Large intestine (tissue), 3 donors: ENCODE results near the gene NT5DC3. TPM values are rescaled to one million over a fixed set of nuclear protein-coding genes. Genes with fewer than 3 reads are reported as not detected.

Source experiments
- DNase-seq, 2 donors: peaks; one replicate each; pipeline versions ENCODE4 v3.0.0 to v3.0.0-alpha.2; 2013
- H3K27ac ChIP-seq: one replicate; pipeline ENCODE4 v1.5.1; 2013; ENCODE audit warnings: low read length
- H3K27me3 ChIP-seq: 2 replicates; pipeline ENCODE4 v1.6.1; 2013; ENCODE audit warnings: low read length; ENCODE audit not compliant: control insufficient read depth, insufficient read depth
- H3K36me3 ChIP-seq: 2 replicates; pipeline ENCODE4 v1.6.1; 2013; ENCODE audit warnings: low read length; ENCODE audit not compliant: control insufficient read depth, insufficient read depth
- H3K4me1 ChIP-seq: one replicate; pipeline ENCODE4 v1.6.1; 2013; ENCODE audit warnings: low read length; ENCODE audit not compliant: control insufficient read depth, insufficient read depth
- H3K4me3 ChIP-seq: one replicate; pipeline ENCODE4 v1.5.1; 2013; ENCODE audit warnings: low read length
- H3K9me3 ChIP-seq: one replicate; pipeline ENCODE4 v1.6.1; 2013; ENCODE audit warnings: mild to moderate bottlenecking, low read depth, low read length, moderate library complexity; ENCODE audit not compliant: control insufficient read depth
- WGBS: methylation state at CpG from one replicate; pipeline ENCODE4 v1.1.5; 2013; ENCODE audit warnings: low lambda C conversion rate; ENCODE audit not compliant: insufficient coverage; 5-methylcytosine and 5-hydroxymethylcytosine counted together
- polyA plus RNA-seq: library from polyadenylated mRNA; unstranded; fragments of 120-200 nt; gene quantifications from one replicate; pipeline ENCODE4 v1.2.1, GENCODE V29; 2013

The NT5DC3 gene
- polyA plus RNA-seq, 1 donor = 6.6 TPM

GRCh38 chr12:103799857-103800771 is 40.9 kb downstream of the NT5DC3 start:
- H3K9me3 ChIP-seq = no peaks in the 10 kb centered on the region
- no peaks in the 10 kb centered on the region for H3K27me3 ChIP-seq
- peak; percentile 87 to 94 for DNase-seq
- WGBS = 10% methylated on average over 3 of the region's 16 CpGs
- peak overlapping the region; percentile 81 for H3K27ac ChIP-seq
- no peak overlapping the region for H3K4me3 ChIP-seq
- H3K36me3 ChIP-seq = peaks cover 12% of the 10 kb centered on the region
- peaks cover 22% of the 10 kb centered on the region for H3K4me1 ChIP-seq

GRCh38 chr12:103799504-103799856 is 41.6 kb downstream of the NT5DC3 start:
- Histone ChIP-seq H3K27me3 (no peaks in the 10 kb centered on the region), H3K27ac (peak overlapping the region; percentile 81), H3K9me3 (no peaks in the 10 kb centered on the region), H3K36me3 (peaks cover 12% of the 10 kb centered on the region), H3K4me1 (peaks cover 22% of the 10 kb centered on the region), H3K4me3 (no peak overlapping the region)
- WGBS = no CpG with 5 or more reads among the region's 4 CpGs
- no peak for DNase-seq

- Histone ChIP-seq H3K27ac (no peak overlapping the region), H3K27me3 (no peaks in the 10 kb centered on the region), H3K4me3 (no peak overlapping the region), H3K9me3 (no peaks in the 10 kb centered on the region), H3K36me3 (peaks cover 14% of the 10 kb centered on the region), H3K4me1 (peaks cover 22% of the 10 kb centered on the region)
- no peak for DNase-seq
- 100% methylated on average over 1 of the region's 4 CpGs for WGBS
These were observed 42.4 kb downstream of the NT5DC3 start for GRCh38 chr12:103798586-103798985.

GRCh38 chr12:103794309-103795213 is 46.5 kb downstream of the NT5DC3 start:
- Histone ChIP-seq H3K4me1 (peaks cover 7% of the 10 kb centered on the region), H3K36me3 (peaks cover 32% of the 10 kb centered on the region), H3K9me3 (no peaks in the 10 kb centered on the region), H3K27ac (no peak overlapping the region), H3K4me3 (no peak overlapping the region), H3K27me3 (no peaks in the 10 kb centered on the region)
- no CpG with 5 or more reads among the region's 4 CpGs for WGBS
- DNase-seq = no peak

- H3K27ac ChIP-seq = no peak overlapping the region
- no peaks in the 10 kb centered on the region for H3K9me3 ChIP-seq
- peaks cover 32% of the 10 kb centered on the region for H3K36me3 ChIP-seq
- DNase-seq = no peak
- H3K4me1 ChIP-seq = no peaks in the 10 kb centered on the region
- 83% methylated on average over 3 of the region's 9 CpGs for WGBS
- no peaks in the 10 kb centered on the region for H3K27me3 ChIP-seq
- no peak overlapping the region for H3K4me3 ChIP-seq
These were observed 47.5 kb downstream of the NT5DC3 start for GRCh38 chr12:103793512-103794045.

GRCh38 chr12:103793046-103793445 is 48.0 kb downstream of the NT5DC3 start:
- DNase-seq = peak in 1 of 2 donors; percentile 44
- no peaks in the 10 kb centered on the region for H3K9me3 ChIP-seq
- no peaks in the 10 kb centered on the region for H3K27me3 ChIP-seq
- no CpG with 5 or more reads among the region's 3 CpGs for WGBS
- no peak overlapping the region for H3K27ac ChIP-seq
- H3K4me1 ChIP-seq = no peaks in the 10 kb centered on the region
- H3K4me3 ChIP-seq = no peak overlapping the region
- H3K36me3 ChIP-seq = peaks cover 32% of the 10 kb centered on the region

GRCh38 chr12:103791350-103791920 is 49.6 kb downstream of the NT5DC3 start:
- no peaks in the 10 kb centered on the region for H3K27me3 ChIP-seq
- DNase-seq = no peak
- no CpG with 5 or more reads among the region's 10 CpGs for WGBS
- no peak overlapping the region for H3K27ac ChIP-seq
- H3K9me3 ChIP-seq = no peaks in the 10 kb centered on the region
- peaks cover 27% of the 10 kb centered on the region for H3K36me3 ChIP-seq
- H3K4me3 ChIP-seq = no peak overlapping the region
- H3K4me1 ChIP-seq = no peaks in the 10 kb centered on the region

- peaks cover 15% of the 10 kb centered on the region for H3K36me3 ChIP-seq
- no peak for DNase-seq
- peaks cover 5% of the 10 kb centered on the region for H3K4me1 ChIP-seq
- H3K27me3 ChIP-seq = no peaks in the 10 kb centered on the region
- no peak overlapping the region for H3K4me3 ChIP-seq
- H3K9me3 ChIP-seq = no peaks in the 10 kb centered on the region
- no peak overlapping the region for H3K27ac ChIP-seq
These were observed 54.8 kb downstream of the NT5DC3 start for GRCh38 chr12:103786201-103786600.

GRCh38 chr12:103785243-103786031 is 55.6 kb downstream of the NT5DC3 start:
- Histone ChIP-seq H3K27me3 (no peaks in the 10 kb centered on the region), H3K27ac (no peak overlapping the region), H3K4me1 (peaks cover 5% of the 10 kb centered on the region), H3K4me3 (no peak overlapping the region), H3K36me3 (peaks cover 19% of the 10 kb centered on the region), H3K9me3 (no peaks in the 10 kb centered on the region)
- peak in 1 of 2 donors; percentile 33 for DNase-seq
- WGBS = no CpG with 5 or more reads among the region's 4 CpGs
